ENCODE data around the gene SCUBE2.

SCUBE2 gene

DNA sequence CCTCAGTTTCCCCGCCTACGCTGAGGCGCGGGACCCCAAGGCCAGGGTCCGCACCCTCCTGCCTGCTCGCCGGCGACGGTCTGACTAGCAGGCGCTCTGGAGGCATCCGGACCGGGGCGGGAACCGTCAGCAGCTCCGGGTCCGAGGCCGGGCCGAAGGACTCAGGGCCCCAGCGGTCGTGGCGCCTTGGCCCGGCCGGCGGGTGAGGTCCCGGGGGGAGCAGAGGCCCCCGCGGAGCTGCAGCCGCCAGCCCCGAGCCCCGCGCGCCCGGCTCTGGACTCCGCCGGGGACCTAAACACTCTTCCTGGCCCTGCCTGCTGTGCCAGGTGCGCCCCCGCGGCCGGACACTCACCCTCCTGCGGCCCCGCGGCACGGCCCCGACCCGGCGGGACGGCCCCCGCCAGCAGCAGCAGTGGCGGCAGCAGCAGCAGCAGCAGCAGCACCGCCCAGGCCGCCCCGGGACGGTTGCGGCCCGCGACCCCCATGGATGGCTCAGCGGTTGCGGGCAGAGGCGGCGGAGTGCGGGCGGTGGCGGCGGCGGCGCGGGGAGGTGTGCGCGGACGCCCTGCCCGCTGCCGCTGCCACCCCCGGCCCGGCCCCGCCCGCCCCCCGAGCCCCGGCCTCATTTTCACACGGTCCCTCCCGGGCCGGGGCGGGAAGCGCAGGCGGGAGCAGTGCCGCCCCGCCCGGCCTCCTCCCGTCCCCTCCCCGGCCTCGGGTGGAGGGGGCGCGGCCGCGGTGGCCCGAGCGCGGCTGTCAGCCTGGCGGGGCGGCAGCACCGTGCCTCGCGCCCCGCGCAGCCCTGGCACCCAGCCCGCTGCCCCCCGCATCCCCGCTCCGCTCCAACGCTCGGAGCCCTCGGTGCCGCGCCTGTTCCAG, at the start of gene SCUBE2:
SCUBE2 (minus strand) TSS at position 556 of the 879 bp plus-strand sequence; CDS start at position 485, 71 bp downstream.
- DNase-seq = no peak

DNA sequence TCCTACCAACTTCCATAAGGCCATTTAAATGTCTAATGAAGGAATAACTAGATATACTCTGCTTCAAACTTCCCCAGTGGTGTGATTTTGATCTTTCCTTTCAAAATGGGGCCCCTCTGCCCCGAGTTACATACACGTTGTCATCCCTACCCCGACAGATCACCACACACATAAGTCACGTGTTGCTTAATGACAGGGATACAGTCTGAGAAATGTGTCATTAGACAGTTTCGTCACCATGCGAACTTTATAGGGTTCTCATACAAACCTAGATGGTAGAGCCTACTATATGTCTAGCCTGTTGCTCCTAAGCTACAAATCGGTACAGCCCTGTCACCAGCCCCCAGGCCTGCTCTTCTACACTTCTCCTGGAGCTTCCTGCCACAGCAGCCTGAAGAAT, 49.8 kb upstream of the SCUBE2 start:
- DNase-seq = no peak

DNA sequence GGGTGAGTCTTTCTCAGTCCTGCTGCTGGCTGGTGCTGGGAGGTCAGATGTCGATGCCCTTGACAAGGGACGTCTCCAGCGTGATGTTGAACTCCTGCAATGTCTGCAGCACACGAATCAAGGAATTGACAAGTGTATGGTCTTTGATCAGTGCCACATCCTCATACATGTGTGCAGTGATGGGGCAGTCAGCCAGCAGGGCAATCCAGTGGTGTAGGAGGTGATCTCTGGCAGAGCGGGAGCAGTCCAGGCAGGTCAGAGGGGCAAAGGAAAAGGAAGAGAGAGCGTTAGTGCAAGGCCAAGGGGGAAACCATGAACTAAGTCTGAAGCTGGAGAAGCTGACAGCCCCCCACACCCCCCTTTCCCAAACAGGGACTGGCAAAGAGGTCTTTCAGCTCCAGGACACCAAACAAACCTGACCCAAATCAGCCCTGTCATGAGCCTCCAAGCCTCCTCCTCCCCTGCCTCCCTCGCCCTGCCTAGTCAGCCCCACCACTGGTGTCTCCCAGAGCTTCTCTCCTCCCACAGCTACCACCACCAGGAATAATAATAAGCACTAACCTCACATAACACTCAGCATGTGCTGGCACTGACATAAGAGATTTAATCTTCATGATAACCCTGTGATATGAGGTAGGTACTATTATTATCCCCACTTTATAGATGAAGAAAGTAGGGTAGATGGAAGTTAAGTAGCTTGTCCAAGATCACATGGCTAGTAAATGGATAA, 48.4 kb upstream of the SCUBE2 start:
- no peak for DNase-seq

DNA sequence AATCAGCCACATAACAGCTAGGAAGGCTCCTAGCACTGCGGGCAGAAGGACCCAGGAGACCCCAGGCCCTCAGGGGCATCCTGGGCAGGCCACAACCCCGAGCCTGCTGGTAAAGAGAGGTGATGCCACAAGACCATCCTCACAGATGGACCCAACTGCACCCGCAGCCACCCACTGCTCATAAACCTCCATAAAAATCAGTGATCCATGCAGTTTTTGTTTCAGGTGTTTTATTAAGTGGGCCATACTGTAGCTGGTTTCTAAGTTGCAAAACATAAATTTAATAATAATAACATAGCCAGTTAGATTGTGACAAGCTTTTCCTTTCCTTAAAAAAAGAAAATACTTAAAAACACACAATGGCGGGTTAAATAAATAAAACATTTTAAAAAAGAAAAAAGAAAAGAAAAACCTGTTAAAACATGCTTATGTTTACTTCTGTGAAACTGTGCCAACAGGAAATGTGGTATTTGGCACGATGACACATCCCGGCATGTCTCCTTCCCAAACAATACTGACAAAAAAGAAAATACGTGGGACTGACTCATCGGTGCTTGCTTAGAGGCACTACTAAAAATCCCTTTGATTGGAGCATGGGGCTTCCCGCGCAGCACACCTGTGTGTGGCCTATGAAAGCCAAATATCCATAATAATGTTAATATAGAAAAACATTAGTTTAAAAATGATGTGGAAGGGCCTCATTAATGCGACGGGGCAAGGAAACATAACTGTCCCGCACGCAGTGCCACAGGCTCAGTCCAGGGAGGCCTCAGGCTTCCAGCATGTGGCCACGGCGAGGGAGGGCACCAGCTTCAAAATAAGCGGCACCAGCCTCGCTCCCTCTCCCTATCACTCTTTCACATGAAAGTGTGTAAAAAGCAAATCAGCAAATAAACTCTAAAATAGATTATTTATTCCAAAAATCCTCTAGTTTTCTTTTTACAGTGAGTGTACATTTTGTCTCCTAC, 47.5 kb upstream of the SCUBE2 start:
- DNase-seq = peak; percentile 84

DNA sequence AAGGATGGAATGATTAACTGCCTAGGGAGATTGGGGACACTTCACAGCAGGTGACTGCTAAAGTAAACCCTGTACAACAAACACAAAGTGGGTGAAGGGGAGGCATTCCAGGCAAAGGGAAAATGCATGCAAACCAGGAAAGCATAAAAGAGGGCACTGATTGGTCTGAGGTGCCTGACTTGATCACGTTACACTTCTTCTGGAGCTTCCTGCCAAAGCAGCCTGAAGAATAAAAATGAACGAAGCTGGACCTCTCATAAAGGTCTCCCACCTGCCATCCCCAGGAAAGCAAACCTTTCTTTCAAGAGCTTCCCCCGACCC, 46.7 kb upstream of the SCUBE2 start:
- DNase-seq = peak; percentile 81

DNA sequence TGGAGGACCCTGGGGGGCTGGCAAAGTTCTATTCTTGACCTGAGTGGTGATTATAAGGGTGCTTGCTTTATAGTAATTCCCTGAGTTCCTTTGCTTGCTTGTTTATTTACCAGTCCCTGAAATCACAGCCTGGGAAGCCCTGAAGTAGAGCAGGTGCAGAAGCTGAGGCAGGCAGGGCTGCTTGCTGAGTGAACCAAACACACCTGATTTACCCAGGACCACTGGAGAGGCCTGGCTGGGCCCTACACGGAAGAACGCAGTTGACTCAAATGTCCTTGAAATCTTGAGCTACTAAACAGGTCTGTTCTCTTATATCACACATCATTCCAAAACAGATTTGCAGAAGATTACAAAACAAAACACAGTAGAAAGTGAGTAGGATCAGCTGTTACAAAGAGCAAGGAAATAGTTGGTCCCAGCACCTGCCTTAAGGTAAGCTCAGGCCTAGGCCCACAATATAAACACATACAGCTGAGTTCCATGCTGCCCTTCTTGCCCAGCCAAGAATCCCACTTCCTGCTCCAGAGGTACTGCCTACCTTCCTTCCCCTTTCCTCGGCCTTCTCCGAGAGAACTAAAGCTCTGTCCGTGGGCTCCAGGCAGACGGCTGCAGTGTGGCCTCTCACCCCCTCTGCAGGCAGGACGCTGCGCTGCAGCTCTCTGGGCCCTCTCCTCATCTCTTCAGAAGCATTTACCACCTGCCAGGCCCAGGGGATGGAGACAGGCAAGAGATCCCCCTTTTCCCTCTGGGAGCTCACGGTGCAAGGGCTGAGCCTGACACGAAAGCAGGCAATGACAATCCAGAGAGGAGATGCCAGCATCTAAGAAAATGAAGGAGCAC, 46.1 kb upstream of the SCUBE2 start:
- peak; percentile 85 for DNase-seq

DNA sequence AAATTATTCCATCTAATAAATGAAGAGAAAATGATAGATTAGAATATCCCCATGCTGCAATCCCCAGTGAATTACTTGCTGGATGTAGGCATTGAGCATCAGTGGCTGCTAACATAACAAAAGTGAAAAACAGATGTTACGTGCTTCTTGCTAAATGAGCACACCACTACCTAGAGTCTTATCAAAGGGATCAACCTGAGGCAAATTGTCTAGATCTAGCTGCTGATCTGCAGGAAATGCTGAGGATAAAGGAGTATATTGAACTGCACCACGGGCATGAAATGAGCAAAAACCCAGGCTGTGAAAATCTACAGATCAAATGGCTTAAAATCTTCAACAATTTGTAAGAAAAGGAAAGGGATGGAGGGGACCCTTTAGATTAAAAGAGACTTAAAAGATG, 45.3 kb upstream of the SCUBE2 start:
- DNase-seq = no peak

DNA sequence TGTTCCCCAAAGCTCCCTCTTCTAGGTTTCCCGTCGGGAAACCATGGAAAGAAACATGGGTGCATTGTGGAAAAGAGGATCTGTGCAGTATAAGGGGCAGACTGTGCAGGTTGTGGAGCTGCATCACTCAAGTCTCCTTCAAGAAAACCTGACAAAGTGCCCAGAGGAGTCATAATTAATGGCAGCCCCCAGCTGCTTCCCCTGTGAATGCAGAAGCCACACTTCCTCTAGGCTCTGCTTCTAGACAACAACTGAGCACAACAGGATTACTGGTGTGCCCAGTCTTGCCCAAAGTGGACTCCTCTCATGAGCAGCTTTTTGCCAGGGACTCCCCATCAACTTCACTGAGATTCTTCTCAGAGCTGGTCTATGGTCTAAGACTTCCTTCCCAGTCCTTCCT, 42.6 kb upstream of the SCUBE2 start:
- DNase-seq = no peak

DNA sequence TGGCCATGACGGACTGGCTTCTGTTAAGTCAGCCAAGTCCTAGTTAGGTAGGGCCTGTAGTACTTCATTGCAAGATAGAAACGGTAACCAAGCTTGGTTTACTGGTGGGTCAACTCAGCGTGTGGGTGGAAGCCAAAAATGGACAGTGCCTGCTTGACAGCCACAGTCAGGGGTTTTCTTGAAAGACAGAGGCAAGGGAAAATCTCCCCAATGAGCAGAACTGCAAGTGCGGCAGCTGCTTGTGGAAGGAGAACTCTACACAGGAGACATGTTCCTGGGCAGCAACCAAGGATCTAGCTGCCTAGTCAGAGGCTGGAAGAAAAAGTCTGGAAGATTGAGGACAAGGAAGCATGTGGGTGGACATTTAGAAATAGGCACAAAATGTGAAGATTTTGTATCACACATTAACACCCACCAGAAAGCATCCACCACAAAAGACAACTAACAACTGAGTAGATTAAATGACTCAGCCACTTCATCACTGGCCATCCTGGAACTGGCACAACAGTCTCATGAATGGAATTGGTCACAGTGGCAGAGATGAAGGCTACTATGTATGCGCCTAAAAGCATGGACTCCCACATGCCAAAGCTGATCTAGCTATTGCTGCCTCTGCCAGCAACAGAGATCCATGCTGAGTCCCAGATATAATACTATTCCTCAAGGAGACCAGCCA, 40.9 kb upstream of the SCUBE2 start:
- no peak for DNase-seq

DNA sequence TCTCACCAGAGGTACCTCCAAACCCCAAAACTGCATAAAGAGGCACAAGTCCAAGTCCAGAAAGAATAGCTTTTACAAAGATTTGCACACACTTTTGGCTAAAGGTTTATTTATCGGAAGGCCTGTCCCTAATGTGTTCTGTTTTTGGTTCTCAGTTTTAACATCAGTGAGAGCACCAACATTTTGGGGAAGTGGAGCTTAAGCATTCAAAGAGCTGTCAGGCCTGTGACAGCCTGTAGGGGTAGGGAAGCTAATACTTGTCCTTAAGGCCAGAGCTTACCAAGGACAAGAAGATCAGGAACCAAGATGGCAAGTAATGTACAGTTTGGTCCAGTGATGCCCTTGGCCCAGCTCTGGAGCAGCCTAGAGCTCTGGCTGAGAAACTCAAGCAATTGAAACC, 38.9 kb upstream of the SCUBE2 start:
- no peak for DNase-seq

DNA sequence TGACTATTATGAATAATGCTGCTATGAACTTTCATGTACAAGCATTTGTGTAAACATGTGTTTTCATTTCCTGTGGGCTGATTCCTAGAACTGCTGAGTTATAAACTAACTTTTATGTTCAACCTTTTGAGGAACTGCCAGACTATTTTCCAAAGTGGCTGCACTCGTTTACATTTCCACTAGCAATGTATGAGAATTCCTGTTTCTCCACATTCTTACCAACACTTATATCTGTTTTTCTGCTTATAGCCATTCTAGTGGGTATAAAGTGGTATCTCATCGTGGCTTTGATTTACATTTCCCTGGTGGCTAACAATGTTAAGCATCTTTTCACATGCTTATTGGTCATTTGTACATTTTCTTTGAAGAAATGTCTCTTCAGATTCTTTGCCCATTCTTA, 35.2 kb upstream of the SCUBE2 start:
- no peak for DNase-seq

DNA sequence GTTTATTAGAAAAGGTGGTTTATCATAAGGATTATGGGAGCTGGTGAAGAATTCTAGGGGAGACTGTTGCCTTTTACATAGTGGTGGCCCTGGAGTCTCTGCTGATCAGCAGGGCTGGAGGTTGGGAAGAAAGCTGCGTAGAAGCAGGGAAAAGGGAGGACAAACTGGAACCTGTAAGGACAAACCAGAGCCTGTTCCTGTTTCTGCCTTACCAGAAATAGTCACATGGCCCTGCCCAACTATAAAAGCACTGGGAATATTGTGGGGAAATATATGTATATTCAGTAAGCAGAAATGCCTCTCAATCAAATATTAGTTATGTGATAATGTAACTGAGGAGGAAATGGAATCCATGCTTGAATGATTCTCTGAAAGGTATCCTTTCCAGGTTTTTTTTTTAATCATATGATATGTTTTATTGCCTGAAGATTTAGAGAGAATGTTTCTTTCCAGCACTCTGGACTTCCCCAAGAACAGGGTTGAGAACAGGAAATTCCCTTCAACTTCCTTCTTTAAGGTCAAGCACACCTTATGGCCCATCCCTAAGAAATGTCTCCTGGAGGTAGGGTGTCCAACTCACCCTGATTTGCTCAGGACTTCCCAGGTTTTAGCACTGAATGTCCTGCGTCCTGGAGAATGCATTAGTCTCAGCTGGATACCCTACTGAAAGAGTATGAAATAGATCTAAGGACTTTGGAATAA, 33.9 kb upstream of the SCUBE2 start:
- DNase-seq = no peak

DNA sequence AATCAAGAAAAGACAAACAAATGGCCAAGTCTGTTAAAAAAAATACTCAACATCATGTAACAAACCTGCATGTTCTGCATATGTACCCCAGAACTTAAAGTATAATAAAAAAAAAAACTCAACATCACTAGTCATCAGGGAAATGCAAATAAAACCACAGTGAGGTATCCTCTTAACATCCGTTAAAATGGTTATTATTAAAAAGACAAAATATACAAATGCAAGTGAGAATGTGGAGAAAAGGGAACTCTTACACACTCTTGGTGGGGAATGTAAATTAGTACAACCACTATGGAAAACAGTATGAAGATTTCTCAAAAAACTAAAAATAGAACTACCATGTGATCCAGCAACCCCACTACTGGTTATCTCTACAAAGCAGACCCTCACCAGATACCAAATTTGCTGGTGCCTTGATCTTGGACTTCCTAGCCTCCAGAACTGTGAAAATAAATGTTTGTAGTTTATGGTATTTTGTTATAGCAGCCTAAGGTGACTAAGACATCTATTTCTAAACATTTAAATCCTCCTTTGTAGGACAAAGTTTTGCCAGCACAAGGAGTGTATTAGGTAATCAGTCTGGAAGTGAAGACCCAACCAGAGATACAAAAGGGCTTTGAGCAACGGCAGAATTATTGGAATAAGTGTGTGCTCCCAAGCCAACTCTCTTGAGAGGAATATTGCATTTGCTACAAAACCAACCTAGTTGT, 32.4 kb upstream of the SCUBE2 start:
- DNase-seq = no peak

DNA sequence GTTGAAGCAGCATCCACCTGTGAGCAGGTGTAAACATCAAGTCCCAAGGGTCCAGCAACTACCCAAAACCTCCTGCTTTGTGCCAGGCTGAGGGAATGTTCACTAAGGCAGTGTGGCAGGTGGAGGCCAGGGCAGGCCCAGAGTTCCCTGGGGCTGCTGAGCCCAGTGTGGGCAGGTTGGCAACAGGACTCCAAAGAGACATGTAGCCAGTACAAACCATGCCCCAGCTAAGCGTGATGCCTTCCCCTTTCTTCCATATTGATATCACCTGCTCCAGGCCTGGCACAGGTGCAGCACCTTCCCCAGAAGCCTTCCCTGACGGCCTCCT, 30.0 kb upstream of the SCUBE2 start:
- DNase-seq = no peak

DNA sequence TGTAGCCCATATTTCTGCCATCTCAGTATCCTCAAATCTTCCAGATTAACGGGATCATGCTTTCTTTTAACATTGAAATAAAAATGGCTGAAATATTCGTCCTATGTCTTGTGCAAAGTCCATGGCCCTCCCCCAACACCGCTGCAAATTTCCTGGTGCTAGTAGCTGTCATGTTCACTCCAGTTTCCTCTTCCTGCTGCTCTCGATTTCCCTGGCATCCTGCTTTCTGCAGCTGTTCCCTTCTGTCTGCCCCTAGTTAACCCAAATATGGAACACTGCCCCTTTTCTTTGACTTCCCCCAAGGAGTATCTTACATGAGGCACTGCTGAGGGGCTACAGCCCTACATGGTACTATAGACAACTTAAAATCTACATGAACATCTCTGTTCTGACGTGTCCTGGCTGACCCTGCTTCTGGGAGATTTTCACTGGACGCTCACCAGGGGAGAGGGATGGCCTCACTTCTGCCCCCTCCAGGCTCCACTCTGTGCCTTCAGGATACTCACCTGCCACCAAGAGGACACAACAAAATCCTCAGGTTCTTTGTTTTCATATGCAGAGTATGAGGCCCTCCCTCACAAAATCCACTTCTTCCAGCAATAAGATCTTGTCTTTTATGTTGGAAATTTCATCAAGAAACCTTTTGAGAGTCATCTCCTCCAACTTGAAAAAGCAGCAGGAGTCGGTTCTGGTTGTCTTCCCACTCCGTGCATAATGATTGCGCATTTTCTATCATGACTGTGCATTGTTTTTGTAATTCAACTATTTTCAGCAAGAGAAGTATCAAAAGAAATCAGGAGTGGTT, 29.5 kb upstream of the SCUBE2 start:
- DNase-seq = no peak

DNA sequence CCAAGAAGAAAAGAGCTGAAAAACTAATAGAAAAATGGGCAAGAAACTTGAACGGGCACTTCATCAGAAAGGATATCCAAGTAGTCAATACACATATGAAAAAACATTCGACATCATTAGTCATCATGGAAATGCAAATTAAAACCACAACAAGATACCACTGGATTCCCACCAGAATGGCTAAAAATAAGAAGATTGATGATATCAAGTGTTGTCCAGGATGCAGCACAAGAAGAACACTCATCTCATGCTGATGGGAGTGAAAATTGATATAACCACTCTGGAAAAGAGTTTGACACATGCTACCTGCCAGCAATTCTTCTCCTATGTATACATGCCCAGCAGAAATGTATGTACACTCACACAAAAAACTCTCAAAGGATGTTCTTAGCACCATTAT, 26.9 kb upstream of the SCUBE2 start:
- DNase-seq = no peak

DNA sequence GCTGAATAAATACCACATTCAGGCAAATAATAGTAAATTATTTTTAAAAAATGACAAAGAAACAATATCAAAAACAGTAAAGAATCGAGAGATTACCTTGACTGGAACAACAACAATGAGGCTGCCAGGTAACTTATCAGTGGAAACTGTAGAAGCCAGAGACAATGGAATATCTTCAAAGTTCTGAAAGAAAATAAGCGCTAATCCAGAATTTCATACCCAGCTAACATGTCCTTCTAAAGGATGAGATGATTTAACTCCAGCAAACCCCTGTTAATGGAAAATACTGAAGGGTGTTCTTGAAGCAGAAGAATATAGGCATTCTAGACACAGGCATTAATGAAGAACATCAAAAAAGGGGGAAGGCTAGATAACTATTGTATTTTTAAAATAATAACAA, 20.7 kb upstream of the SCUBE2 start:
- no peak for DNase-seq

DNA sequence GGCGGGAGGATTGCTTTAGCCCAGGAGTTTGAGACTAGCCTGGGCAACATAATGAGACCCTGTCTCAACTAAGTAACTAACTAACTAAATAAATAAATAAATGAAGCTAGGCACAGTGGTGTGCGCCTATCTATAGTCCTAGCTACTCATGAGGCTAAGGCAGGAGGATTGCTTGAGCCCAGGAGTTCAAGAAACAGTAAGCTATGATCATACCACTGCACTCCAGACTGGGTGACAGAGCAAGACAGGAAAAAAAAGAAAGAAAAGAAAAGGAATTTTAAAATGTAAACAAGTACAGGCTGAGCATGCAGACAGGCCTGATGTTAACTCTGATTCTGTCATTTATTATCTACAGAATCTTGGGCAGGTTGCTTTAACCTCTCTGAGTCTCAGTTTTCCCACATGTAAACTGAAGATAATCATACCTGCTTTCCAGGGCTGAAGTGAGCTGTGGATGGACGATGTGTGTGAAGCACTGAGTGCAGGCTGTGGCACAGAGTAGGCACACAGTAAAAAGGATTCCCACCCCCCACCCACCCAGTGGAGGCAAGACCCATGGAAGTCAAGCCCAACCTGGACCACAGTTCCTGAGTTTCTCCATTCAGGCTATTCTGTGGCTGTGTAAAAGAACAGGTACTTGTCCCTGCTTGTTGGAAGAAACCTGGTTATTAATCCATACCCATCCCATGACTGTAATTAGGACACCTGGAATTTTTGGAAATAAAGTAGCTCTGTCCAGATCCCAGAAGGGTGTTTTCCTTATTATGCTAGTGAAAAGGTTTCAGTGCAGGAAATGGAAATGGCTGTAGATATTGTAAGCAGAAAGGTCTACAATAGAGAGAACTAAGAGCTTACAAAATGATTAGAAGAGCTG, 18.7 kb upstream of the SCUBE2 start:
- DNase-seq = no peak

DNA sequence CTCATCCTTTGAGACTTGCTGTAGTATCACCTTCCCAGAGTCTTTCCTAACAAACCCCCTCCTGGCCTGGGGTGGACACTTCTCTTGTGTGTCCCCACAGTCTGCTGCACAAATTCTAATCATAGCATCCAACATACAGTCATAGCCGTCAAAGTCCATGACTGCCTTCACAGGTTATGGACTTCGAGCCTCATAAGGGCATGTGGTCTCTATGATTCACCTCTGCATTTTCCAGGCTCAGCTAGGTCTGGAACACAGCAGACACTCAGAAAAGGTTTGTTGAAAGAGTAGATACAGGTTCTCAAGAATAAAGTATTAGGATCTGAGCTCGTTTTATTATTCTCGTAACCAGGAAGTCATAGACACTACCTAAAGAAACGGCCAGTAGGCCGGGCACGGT, 13.2 kb upstream of the SCUBE2 start:
- DNase-seq = no peak
